GM18517 (cell line): Measurements from ENCODE around the gene THOC5.
"Not testable (repeated sequence)": the region's sequence is repeated elsewhere in the genome, so short reads cannot be mapped to it uniquely, and the experiment has no call there.

Experiments used
- ATAC-seq: cut with Tn5 transposase; IDR thresholded peaks from one replicate; pipeline ENCODE4 v1.9.1; 2021; ENCODE audit warnings: mild to moderate bottlenecking, moderate library complexity; ENCODE audit not compliant: unreplicated experiment

Gene THOC5

GRCh38 chr22:29553351-29554224 lies at the start of gene THOC5:
THOC5 (minus strand) TSS chr22:29553757; CDS start chr22:29549147, 4,610 bp downstream.
- peak; percentile 86 for ATAC-seq

GRCh38 chr22:29598684-29599020 lies 45.1 kb upstream of the THOC5 start:
- no peak for ATAC-seq

GRCh38 chr22:29597871-29598683 lies 44.5 kb upstream of the THOC5 start:
- ATAC-seq, result not testable (repeated sequence)

- ATAC-seq, result no peak
Observed at GRCh38 chr22:29596408-29596807, 42.9 kb upstream of the THOC5 start.

GRCh38 chr22:29594447-29594846 lies 40.9 kb upstream of the THOC5 start:
- not testable (repeated sequence) for ATAC-seq

- ATAC-seq, result no peak
Observed at GRCh38 chr22:29593923-29594322, 40.4 kb upstream of the THOC5 start.

- no peak for ATAC-seq
Observed at GRCh38 chr22:29587938-29588699, 34.6 kb upstream of the THOC5 start.

- not testable (repeated sequence) for ATAC-seq
Observed at GRCh38 chr22:29586193-29586705, 32.7 kb upstream of the THOC5 start.

- no peak for ATAC-seq
Observed at GRCh38 chr22:29584975-29585374, 31.4 kb upstream of the THOC5 start.

GRCh38 chr22:29581799-29582198 lies 28.2 kb upstream of the THOC5 start:
- no peak for ATAC-seq

GRCh38 chr22:29580200-29580810 lies 26.7 kb upstream of the THOC5 start:
- no peak for ATAC-seq

GRCh38 chr22:29578462-29579200 lies 25.1 kb upstream of the THOC5 start:
- no peak for ATAC-seq

- ATAC-seq, result no peak
Observed at GRCh38 chr22:29574762-29575450, 21.3 kb upstream of the THOC5 start.

GRCh38 chr22:29570912-29571549 lies 17.5 kb upstream of the THOC5 start:
- ATAC-seq, result no peak

GRCh38 chr22:29570456-29570855 lies 16.9 kb upstream of the THOC5 start:
- ATAC-seq, result no peak

GRCh38 chr22:29569011-29569678 lies 15.6 kb upstream of the THOC5 start:
- no peak for ATAC-seq

- ATAC-seq, result no peak
Observed at GRCh38 chr22:29567338-29567737, 13.8 kb upstream of the THOC5 start.

- ATAC-seq, result not testable (repeated sequence)
Observed at GRCh38 chr22:29566513-29566912, 13.0 kb upstream of the THOC5 start.
